Lower leg skin (tissue), 3 donors: Measurements from ENCODE around the gene IL32.
"Not testable (repeated sequence)": the region's sequence is repeated elsewhere in the genome, so short reads cannot be mapped to it uniquely, and the experiment has no call there.

Source experiments
- CTCF ChIP-seq, 3 donors: fragments of 450-650 bp; IDR thresholded peaks; one replicate each; pipeline ENCODE4 v1.5.1; 2016; ENCODE audit warnings: antibody characterized with exemption in 3 of 3, mild to moderate bottlenecking in 3 of 3, moderate library complexity in 2 of 3
- POLR2A ChIP-seq, 2 donors: fragments of 450-650 bp; IDR thresholded peaks; one replicate each; pipeline ENCODE4 v1.6.1; 2016 to 2017; ENCODE audit warnings: antibody characterized with exemption in 2 of 2, mild to moderate bottlenecking in 1 of 2, moderate library complexity in 1 of 2

GRCh38 chr16:3069146-3069545 is 3.7 kb downstream of the IL32 start:
- TF ChIP-seq CTCF, POLR2A (IDR thresholded peaks at IDR 0.05): not testable (repeated sequence)
